HepG2 (cell line): ENCODE results near the gene CBR4. TPM values are rescaled to one million over a fixed set of nuclear protein-coding genes. Genes with fewer than 3 reads are reported as not detected.
A peak's percentile ranks its signal among the peaks of the same experiment; 100 is the strongest.

Experiments used
- ATAC-seq: fragments of 200-7000 bp; cut with Tn5 transposase; 3 replicates; pipeline ENCODE4 v1.9.1; 2020; ENCODE audit warnings: mild to moderate bottlenecking, moderate library complexity
- BruUV-seq: library from RNA; stranded (reverse); fragments of 400-500 nt; replicated peaks from 2 replicates; lab custom pipeline; 2021; lab: Mats Ljungman, UMichigan
- CTCF ChIA-PET: fragments of 300-600 bp; formaldehyde crosslinking; extraction: SDS; loops from one replicate; lab custom pipeline; 2021; ENCODE audit warnings: low total read pairs, inconsistent platforms, low intra/inter-chr PET ratio; lab: Yijun Ruan, JAX
- POLR2A ChIA-PET: fragments of 350-600 bp; sonication (Branson Sonifier 250); formaldehyde crosslinking; loops from one replicate; lab custom pipeline; 2020; ENCODE audit warnings: antibody characterized with exemption, inconsistent platforms; lab: Yijun Ruan, JAX
- DNase-seq: peaks from one replicate; pipeline ENCODE4 v3.0.0-alpha.2; 2015; ENCODE audit warnings: low spot score
- FAIRE-seq: peaks from 3 replicates; lab custom pipeline; 2011; peaks lifted over from hg19 to GRCh38; lab: Jason Lieb, UNC
- H2AFZ ChIP-seq: one replicate; pipeline ENCODE4 v1.6.1; 2011; ENCODE audit warnings: low read length, inconsistent platforms
- H3K27ac ChIP-seq: fragments of 300-600 bp; 3 replicates; pipeline ENCODE4 v1.8.0; 2011; ENCODE audit warnings: mixed run types, mild to moderate bottlenecking, mixed read lengths, low read length, inconsistent platforms; ENCODE audit not compliant: insufficient read depth; ENCODE audit errors: extremely low read length
- H3K27me3 ChIP-seq, 2 experiments: fragments of 200-600 bp in 1 of 2; 2 replicates in 1 of 2; 3 replicates in 1 of 2; pipeline versions ENCODE4 v1.6.0 to v1.8.0; 2011; ENCODE audit warnings: low read length in 2 of 2, mild to moderate bottlenecking in 2 of 2, moderate library complexity in 2 of 2, inconsistent platforms in 1 of 2; ENCODE audit not compliant: insufficient read depth in 2 of 2, control insufficient read depth in 1 of 2
- H3K36me3 ChIP-seq, 2 experiments: fragments of 200-600 bp in 1 of 2; replicated peaks in 1 of 2; 2 replicates in 1 of 2; 3 replicates in 1 of 2; pipeline versions ENCODE4 v1.5.1 to v1.8.0; 2011; ENCODE audit warnings: low read length in 2 of 2, inconsistent platforms in 1 of 2; ENCODE audit not compliant: insufficient read depth in 2 of 2, control insufficient read depth in 1 of 2
- H3K4me1 ChIP-seq: 2 replicates; pipeline ENCODE4 v1.5.1; 2012; ENCODE audit warnings: low read length, inconsistent platforms; ENCODE audit not compliant: insufficient read depth
- H3K4me2 ChIP-seq: 2 replicates; pipeline ENCODE4 v1.6.0; 2011; ENCODE audit warnings: low read depth, low read length, inconsistent platforms
- H3K4me3 ChIP-seq, 3 experiments: fragments of 200-600 bp in 1 of 3; sonication (generic), shearing (Covaris generic) in 1 of 3; replicated peaks in 1 of 3; 2 replicates each; pipeline ENCODE4 v1.5.1; 2011 to 2016; ENCODE audit warnings: low read length in 3 of 3, inconsistent platforms in 2 of 3, low read depth in 2 of 3, mild to moderate bottlenecking in 2 of 3, control low read depth in 1 of 3, mixed read lengths in 1 of 3; ENCODE audit not compliant: insufficient read depth in 1 of 3
- H3K79me2 ChIP-seq: one replicate; pipeline ENCODE4 v1.6.1; 2011; ENCODE audit warnings: low read length, inconsistent platforms; ENCODE audit not compliant: insufficient read depth
- H3K9ac ChIP-seq: 2 replicates; pipeline ENCODE4 v1.6.0; 2011; ENCODE audit warnings: mild to moderate bottlenecking, low read depth, low read length, inconsistent platforms; ENCODE audit not compliant: insufficient read depth
- H3K9me3 ChIP-seq: 2 replicates; pipeline ENCODE4 v1.5.1; 2012; ENCODE audit warnings: mild to moderate bottlenecking, low read length
- H4K20me1 ChIP-seq: 2 replicates; pipeline ENCODE4 v1.6.0; 2011; ENCODE audit warnings: inconsistent platforms, mild to moderate bottlenecking, low read length, moderate library complexity; ENCODE audit not compliant: insufficient read depth
- ATM ChIP-seq: fragments of 450-650 bp; IDR thresholded peaks from 2 replicates; pipeline ENCODE4 v1.7.1; 2017; ENCODE audit warnings: mild to moderate bottlenecking, borderline replicate concordance
- CREB1 ChIP-seq, 2 experiments: fragments of 450-650 bp in 1 of 2; IDR thresholded peaks; 2 replicates each; pipeline ENCODE4 v1.6.1; 2016 to 2017; ENCODE audit warnings: control low read depth in 1 of 2, mild to moderate bottlenecking in 1 of 2, missing compliant biosample characterization in 1 of 2, missing genetic modification characterization in 1 of 2
- FOSL2 ChIP-seq: sonication (generic); formaldehyde crosslinking; IDR thresholded peaks from 2 replicates; pipeline ENCODE4 v1.4.0; 2020; ENCODE audit warnings: missing genetic modification reagents
- LCORL ChIP-seq, 2 experiments: fragments of 450-650 bp in 1 of 2; sonication (generic) in 1 of 2; formaldehyde crosslinking in 1 of 2; IDR thresholded peaks; 2 replicates each; pipeline versions ENCODE4 v1.5.0 to v1.6.1; 2017 to 2020; ENCODE audit warnings: antibody characterized with exemption in 1 of 2, missing genetic modification reagents in 1 of 2
- NFIC ChIP-seq: IDR thresholded peaks from 2 replicates; pipeline ENCODE4 v1.6.1; 2012; ENCODE audit warnings: mild to moderate bottlenecking, low read length, inconsistent platforms
- SAP130 ChIP-seq: IDR thresholded peaks from 2 replicates; pipeline ENCODE4 v1.6.1; 2016; ENCODE audit warnings: low read depth
- TCF7 ChIP-seq: sonication (generic); IDR thresholded peaks from 2 replicates; pipeline ENCODE4 v1.6.1; 2016; ENCODE audit warnings: antibody characterized with exemption, low read depth
- ZMYM3 ChIP-seq: sonication (generic); formaldehyde crosslinking; IDR thresholded peaks from 2 replicates; pipeline ENCODE4 v1.5.1; 2020; ENCODE audit warnings: mild to moderate bottlenecking, missing genetic modification reagents
- ZNF160 ChIP-seq: sonication (generic); formaldehyde crosslinking; IDR thresholded peaks from 2 replicates; pipeline ENCODE4 v1.8.0; 2022; ENCODE audit warnings: mild to moderate bottlenecking, inconsistent platforms, missing genetic modification reagents
- ZNF460 ChIP-seq: sonication (generic); formaldehyde crosslinking; IDR thresholded peaks from 2 replicates; pipeline ENCODE4 v1.5.1; 2020; ENCODE audit warnings: missing genetic modification reagents, mild to moderate bottlenecking, borderline replicate concordance
- ZNF484 ChIP-seq: sonication (generic); formaldehyde crosslinking; IDR thresholded peaks from 2 replicates; pipeline ENCODE4 v1.5.1; 2020; ENCODE audit warnings: mild to moderate bottlenecking, low read depth, missing genetic modification reagents, borderline replicate concordance
- ZNF644 ChIP-seq: IDR thresholded peaks from 2 replicates; pipeline ENCODE4 v1.6.1; 2016; ENCODE audit warnings: low read depth
- WGBS: methylation state at CpG from one replicate; pipeline ENCODE4 v1.1.6; 2017; ENCODE audit warnings: low lambda C conversion rate; 5-methylcytosine and 5-hydroxymethylcytosine counted together
- in situ Hi-C: cut with HindIII; loops from 2 replicates; pipeline ENCODE4 v1.10.0; 2017; ENCODE audit warnings: low pct_unique_long_range_greater_than_20kb; ENCODE audit not compliant: extremely low pct_ligation_motif_present
- intact Hi-C: fragments of 100-400 bp; cut with micrococcal nuclease; formaldehyde crosslinking; loops from one replicate; pipeline ENCODE4 v1.10.0; 2022; ENCODE audit not compliant: unreplicated experiment
- polyA plus RNA-seq, 8 experiments: library from polyadenylated mRNA; depleted of rRNA in 3 of 8; stranded (reverse) in 7 of 8; unstranded in 1 of 8; fragments of >200 nt; fragmentation: Illumina TruSeq in 4 of 8; extraction: Trizol in 4 of 8; gene quantifications; 2 replicates each; pipeline versions ENCODE4 v1.2.1 to v1.2.3, GENCODE V29; 2011 to 2016; ENCODE audit warnings: low read depth in 4 of 8, missing spikeins in 1 of 8, mixed read lengths in 1 of 8; ENCODE audit not compliant: insufficient read depth in 1 of 8
- total RNA-seq, 5 experiments: library from RNA; depleted of rRNA; stranded (reverse); fragments of >200 nt; fragmentation: Illumina TruSeq; extraction: Trizol; gene quantifications; 2 replicates each; pipeline ENCODE4 v1.2.3, GENCODE V29; 2016; ENCODE audit warnings: low read depth in 1 of 5
- TF ChIP-seq, protein P1 (sequence below): sonication (generic); formaldehyde crosslinking; IDR thresholded peaks from 2 replicates; pipeline ENCODE4 v1.5.0; 2020; ENCODE audit warnings: mild to moderate bottlenecking, missing genetic modification reagents, moderate library complexity
- TF ChIP-seq, protein P2 (sequence below), 2 experiments: sonication (generic) in 1 of 2; formaldehyde crosslinking in 1 of 2; IDR thresholded peaks; 2 replicates each; pipeline versions ENCODE4 v1.5.1 to v1.6.1; 2011 to 2020; ENCODE audit warnings: borderline replicate concordance in 1 of 2, low read depth in 1 of 2, low read length in 1 of 2, mild to moderate bottlenecking in 1 of 2, missing genetic modification reagents in 1 of 2, moderate library complexity in 1 of 2
- TF ChIP-seq, protein P3 (sequence below): sonication (generic); formaldehyde crosslinking; IDR thresholded peaks from 2 replicates; pipeline ENCODE4 v1.4.0; 2020; ENCODE audit warnings: missing genetic modification reagents, borderline replicate concordance

CBR4 gene
- total and polyA plus RNA-seq, 2 of the 13 experiments (the other 11 are each of a cell fraction or from before 2014, with no cell fraction given) = 7.3 to 20.7 TPM

DNA sequence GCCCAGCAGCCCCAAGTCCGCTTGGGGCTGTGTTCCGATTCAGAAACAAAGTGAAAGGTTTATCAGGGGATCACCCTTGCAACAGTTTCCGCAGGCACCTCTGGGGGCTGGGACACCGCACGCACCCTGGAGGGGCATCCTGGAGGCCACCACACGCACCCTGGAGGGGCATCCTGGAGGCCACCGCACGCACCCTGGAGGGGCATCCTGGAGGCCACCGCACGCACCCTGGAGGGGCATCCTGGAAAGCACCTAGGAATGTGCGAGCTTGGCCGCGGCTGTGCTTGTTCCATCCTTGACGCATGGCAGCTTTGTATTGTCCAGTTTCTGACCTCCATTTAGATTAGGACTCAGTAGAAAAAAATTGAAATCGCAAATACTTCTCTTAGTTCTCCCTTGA lies 21.3 kb upstream of the CBR4 start (continued):
- TF ChIP-seq, protein P1, sequence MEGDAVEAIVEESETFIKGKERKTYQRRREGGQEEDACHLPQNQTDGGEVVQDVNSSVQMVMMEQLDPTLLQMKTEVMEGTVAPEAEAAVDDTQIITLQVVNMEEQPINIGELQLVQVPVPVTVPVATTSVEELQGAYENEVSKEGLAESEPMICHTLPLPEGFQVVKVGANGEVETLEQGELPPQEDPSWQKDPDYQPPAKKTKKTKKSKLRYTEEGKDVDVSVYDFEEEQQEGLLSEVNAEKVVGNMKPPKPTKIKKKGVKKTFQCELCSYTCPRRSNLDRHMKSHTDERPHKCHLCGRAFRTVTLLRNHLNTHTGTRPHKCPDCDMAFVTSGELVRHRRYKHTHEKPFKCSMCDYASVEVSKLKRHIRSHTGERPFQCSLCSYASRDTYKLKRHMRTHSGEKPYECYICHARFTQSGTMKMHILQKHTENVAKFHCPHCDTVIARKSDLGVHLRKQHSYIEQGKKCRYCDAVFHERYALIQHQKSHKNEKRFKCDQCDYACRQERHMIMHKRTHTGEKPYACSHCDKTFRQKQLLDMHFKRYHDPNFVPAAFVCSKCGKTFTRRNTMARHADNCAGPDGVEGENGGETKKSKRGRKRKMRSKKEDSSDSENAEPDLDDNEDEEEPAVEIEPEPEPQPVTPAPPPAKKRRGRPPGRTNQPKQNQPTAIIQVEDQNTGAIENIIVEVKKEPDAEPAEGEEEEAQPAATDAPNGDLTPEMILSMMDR (CRISPR knock-in tag) = 0 out of 2 replicates have a peak, but pooled peaks have one; percentile 9
- TF ChIP-seq LCORL (IDR thresholded peaks at IDR 0.05) = no peak
- 0 out of 2 replicates have a peak, but pooled peaks have one; percentile 15 for TF ChIP-seq LCORL (CRISPR knock-in tag; IDR thresholded peaks at IDR 0.05)
- no peak for TF ChIP-seq ZNF484 (CRISPR knock-in tag)
- 0 out of 2 replicates have a peak, but pooled peaks have one; percentile 20 for TF ChIP-seq ZMYM3
- TF ChIP-seq ZNF160 (CRISPR knock-in tag) = no peak
- no peak for TF ChIP-seq ATM

DNA sequence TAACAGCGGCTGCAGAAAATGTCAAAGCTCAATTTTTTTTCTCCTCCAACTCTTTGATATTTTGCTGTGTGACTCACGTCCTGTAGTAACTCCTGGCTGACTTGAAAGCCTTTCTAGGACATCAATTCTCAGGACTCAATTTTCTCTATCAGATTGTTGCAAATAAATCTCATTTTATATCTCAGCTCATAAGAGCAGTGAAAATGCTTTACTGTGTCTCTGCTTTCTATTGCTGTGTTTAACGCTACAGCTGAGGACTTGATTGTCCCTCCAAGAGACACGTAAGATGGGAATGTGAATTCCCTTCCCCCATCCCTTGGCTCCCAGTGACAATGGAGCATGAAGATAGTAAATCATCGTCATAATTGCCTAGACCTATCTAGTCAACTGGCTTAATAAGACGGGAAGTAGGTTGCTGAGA lies 20.5 kb upstream of the CBR4 start:
- ATAC-seq (no peak), DNase-seq (peak; percentile 35), FAIRE-seq (peak; percentile 57)
- Histone ChIP-seq H3K9me3 (no peaks in the 10 kb centered on the region), H3K36me3 (no peaks in the 10 kb centered on the region), H3K4me3 (peak overlapping the region; percentile 41 to 72 (median 64); a peak in 5 of 6 replicates), H3K79me2 (no peaks in the 10 kb centered on the region), H3K9ac (peak overlapping the region; percentile 35), H3K27me3 (no peaks in the 10 kb centered on the region), H3K27ac (no peak overlapping the region), H3K4me2 (peak overlapping the region; percentile 87), H2AFZ (peak overlapping the region; percentile 31), H4K20me1 (no peaks in the 10 kb centered on the region), H3K4me1 (peaks cover 21% of the 10 kb centered on the region)
- 34% methylated on average over 6 of the region's 6 CpGs for WGBS
- CTCF ChIA-PET = no interaction called here
- POLR2A ChIA-PET = interaction anchor here (0.9 to 3.0 kb wide), 2 partner anchors 14 to 20 kb away, joined by 3 to 12 read pairs; partner anchors contain the start of gene CBR4
- no TSS peak for BruUV-seq
- intact Hi-C loops = no loop called here
- in situ Hi-C loops = no loop called here
- TF ChIP-seq ATM = no peak
- TF ChIP-seq CREB1 (IDR thresholded peaks at IDR 0.05) = peak; percentile 14; the same call in 1 of the 2 replicates
- TF ChIP-seq CREB1 (CRISPR knock-in tag; IDR thresholded peaks at IDR 0.05) = no peak
- TF ChIP-seq TCF7 = peak; percentile 28; the same call in 1 of the 2 replicates
- no peak for TF ChIP-seq NFIC
- 0 out of 2 replicates have a peak, but pooled peaks have one; percentile 18 for TF ChIP-seq SAP130 (CRISPR knock-in tag)
- TF ChIP-seq, protein P2, sequence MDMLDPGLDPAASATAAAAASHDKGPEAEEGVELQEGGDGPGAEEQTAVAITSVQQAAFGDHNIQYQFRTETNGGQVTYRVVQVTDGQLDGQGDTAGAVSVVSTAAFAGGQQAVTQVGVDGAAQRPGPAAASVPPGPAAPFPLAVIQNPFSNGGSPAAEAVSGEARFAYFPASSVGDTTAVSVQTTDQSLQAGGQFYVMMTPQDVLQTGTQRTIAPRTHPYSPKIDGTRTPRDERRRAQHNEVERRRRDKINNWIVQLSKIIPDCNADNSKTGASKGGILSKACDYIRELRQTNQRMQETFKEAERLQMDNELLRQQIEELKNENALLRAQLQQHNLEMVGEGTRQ (IDR thresholded peaks at IDR 0.05; ENCODE audit: low read depth, low read length) = no peak
- TF ChIP-seq, protein P2 (CRISPR knock-in tag; IDR thresholded peaks at IDR 0.05; ENCODE audit: borderline replicate concordance) = no peak
- TF ChIP-seq, protein P3, sequence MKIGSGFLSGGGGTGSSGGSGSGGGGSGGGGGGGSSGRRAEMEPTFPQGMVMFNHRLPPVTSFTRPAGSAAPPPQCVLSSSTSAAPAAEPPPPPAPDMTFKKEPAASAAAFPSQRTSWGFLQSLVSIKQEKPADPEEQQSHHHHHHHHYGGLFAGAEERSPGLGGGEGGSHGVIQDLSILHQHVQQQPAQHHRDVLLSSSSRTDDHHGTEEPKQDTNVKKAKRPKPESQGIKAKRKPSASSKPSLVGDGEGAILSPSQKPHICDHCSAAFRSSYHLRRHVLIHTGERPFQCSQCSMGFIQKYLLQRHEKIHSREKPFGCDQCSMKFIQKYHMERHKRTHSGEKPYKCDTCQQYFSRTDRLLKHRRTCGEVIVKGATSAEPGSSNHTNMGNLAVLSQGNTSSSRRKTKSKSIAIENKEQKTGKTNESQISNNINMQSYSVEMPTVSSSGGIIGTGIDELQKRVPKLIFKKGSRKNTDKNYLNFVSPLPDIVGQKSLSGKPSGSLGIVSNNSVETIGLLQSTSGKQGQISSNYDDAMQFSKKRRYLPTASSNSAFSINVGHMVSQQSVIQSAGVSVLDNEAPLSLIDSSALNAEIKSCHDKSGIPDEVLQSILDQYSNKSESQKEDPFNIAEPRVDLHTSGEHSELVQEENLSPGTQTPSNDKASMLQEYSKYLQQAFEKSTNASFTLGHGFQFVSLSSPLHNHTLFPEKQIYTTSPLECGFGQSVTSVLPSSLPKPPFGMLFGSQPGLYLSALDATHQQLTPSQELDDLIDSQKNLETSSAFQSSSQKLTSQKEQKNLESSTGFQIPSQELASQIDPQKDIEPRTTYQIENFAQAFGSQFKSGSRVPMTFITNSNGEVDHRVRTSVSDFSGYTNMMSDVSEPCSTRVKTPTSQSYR = peak; percentile 78
- peak; percentile 32; the same call in 1 of the 2 replicates for TF ChIP-seq FOSL2 (CRISPR knock-in tag)
- peak; percentile 58; the same call in 1 of the 2 replicates for TF ChIP-seq ZNF644 (CRISPR knock-in tag)
- no peak for TF ChIP-seq ZNF460 (CRISPR knock-in tag)
